GM19324 (cell line): ENCODE data around the gene SYT15B.
"Not testable (repeated sequence)": the region's sequence is repeated elsewhere in the genome, so short reads cannot be mapped to it uniquely, and the experiment has no call there.

Source experiments
- ATAC-seq: cut with Tn5 transposase; IDR thresholded peaks from one replicate; pipeline ENCODE4 v1.9.1; 2021; ENCODE audit warnings: mild to moderate bottlenecking, moderate library complexity; ENCODE audit not compliant: unreplicated experiment, low FRiP score

SYT15B gene

DNA sequence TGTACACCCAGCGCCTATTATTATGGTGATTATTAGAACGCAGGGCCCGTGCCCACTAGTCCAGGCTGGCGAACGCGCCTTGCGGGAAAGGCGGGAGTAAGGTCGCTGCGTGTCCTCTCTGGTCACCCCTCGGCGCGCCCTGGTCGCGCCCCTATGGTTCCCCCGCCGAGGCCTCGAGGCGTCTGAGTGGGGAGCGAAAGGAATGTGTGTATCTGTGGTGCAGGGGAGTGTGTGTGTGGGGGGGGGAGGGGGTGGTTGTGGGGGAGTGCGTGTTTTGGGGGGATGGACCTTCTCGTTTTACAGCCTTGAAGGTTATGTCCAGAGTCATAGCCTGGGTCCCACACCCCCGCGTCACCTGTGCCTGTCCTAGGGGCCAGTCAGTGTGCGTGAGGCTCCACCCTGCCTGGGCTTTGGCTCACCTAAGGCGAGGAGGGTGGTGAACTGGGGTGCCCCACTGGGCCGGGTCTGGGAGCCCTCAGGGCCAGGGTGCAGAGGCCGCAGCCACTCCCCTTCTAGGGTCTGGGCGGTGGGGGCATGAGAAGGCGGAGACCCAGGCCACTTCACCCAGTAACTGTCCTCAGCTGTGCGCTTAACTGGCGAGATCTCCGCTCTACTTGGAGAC lies at the start of gene SYT15B:
TSS of gene SYT15B (minus strand) at position 39 of the 622 bp plus-strand sequence. CDS start 952 bp downstream, outside the sequence.
- ATAC-seq, result not testable (repeated sequence)

DNA sequence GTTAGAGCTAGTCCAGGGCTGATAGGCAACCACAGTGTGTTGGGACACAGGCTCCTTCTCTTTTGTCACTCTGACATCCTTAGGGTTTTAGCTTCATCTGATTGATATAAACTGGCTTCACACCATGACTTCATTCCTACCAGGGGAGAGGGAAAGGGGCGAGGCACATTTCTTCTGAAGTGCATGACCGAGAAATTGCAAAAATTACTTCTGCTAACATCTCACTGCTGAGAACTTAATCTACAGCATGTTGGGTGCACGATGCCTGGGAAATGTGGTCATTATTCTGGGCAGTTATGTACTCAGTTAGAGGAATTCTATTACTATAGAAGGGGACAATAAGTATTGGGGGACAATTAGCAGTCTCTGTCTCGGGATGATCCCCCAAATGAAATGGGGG lies 16.2 kb upstream of the SYT15B start:
- ATAC-seq, result not testable (repeated sequence)

DNA sequence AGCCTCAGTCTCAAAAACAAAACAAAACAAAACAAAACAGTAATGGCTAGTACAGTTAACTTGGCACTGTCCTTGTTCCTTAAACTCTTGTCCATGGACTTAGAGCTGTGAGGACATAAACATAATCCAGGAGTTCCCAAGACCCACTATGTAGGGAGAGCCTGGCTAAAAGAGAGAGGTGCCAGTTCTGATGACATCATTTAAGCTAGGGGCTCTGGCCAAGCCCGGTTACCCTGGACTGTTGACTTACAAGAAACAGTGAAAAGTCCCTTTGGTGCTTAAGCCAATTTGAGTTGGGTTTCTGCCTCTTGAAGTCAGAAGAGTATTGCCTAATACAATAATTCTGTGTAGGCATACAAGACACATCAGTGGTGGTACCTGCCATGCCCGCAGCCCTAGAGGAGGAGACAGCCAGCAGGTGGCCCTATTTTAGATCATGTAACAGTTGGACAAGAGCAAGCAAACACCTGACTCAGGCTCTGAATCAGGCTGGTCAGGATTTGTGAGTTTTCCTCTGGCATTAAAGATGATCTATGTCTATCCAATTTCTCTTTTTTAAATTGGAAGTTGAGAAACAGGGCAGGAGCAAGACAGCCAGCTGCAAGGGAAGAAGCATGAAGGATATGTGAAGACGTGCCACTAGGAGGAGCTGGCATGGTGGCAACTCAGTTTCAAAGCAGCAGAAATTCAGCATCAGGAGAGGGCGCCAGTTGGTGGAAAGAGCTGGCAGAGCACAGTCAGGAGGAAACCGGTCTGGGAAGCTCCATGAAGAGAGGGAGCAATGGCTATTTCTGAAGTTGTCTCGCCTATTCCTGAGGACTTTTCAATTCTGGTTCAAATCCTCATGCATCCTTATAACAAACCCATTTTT lies 12.2 kb upstream of the SYT15B start:
- not testable (repeated sequence) for ATAC-seq

DNA sequence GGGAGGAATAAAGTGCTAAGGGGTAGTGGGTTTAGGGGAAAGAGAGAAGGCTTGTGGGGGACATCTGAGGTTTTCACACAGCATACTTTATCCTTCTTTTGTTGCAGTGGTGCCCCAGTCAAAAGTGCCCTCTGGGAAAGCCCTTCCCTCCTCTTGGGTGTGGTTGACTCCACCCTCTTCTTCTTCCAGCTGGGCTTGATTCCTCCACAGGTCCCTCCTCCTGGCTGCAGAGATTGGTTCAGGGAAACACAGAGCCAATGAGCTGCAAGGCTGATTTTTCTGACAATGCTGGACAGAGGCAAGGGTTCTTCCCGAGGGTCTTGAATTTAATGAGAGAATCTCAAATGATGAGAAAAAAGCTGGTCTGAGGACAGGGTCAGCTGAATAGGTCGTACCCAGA lies 7.4 kb upstream of the SYT15B start:
- not testable (repeated sequence) for ATAC-seq

DNA sequence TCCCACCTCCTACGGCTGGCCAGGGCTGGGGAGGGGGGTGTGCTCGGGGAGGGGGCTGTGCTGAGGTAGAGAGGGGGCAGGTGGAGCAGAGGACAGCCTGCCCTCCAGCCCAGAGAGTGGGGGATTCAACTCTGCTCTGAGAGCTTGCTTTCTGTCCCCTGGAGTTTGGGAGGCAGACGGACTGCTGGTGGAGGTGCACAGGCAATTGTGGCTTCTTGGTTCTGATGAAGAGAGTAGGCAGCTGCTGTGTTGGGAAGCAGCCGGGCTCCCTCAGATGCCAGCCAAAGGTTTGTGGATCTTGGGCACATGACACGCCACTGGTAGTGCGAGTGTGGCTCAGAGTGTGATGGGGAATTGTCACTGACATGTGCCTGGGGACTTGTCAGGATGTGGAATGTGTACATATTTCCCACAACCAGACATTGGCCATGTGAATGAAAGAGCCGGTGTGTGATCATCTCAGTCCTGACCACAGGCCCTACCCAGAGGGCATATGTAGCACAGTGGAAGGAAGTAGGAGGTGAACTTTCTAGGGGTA lies 5.3 kb upstream of the SYT15B start:
- not testable (repeated sequence) for ATAC-seq

DNA sequence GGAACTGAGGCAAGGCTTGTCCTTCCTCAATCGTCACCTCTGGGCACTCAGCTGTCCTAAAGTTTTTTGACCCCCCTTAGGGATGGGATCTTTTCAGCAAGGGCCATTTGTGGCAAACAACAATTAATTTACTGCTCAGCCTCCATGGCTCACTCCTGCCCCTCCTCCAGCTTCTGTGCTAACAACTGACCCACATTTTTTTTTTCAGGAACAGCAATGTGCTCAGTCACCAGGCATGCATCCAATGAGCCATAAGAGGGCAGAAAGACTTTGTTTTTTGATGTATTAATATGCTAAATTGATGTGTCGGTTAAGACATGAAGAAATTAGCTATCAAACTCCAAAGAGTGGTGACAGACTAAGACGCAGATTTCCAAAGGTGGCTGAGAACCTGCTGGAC lies 4.7 kb upstream of the SYT15B start:
- not testable (repeated sequence) for ATAC-seq

DNA sequence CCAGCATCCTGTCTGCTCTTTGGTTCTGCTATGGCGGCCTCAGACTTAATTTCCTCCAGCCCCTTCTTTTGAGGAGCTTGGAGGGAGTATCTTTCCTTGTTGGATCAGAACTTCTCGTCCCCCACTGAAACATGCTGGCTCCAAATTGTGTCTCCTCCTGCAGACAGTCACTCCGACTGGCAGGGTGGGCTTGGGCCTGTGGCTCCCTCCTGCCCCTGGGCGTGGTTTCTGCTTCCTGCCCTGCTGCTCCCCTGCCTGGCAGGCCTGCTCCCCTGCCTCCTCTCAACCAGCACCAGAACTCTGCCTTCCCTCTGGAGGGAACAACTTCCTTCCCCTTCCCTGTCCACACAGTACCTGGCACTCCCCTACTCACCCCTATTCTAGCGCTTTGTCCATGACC lies 3.8 kb upstream of the SYT15B start:
- not testable (repeated sequence) for ATAC-seq

DNA sequence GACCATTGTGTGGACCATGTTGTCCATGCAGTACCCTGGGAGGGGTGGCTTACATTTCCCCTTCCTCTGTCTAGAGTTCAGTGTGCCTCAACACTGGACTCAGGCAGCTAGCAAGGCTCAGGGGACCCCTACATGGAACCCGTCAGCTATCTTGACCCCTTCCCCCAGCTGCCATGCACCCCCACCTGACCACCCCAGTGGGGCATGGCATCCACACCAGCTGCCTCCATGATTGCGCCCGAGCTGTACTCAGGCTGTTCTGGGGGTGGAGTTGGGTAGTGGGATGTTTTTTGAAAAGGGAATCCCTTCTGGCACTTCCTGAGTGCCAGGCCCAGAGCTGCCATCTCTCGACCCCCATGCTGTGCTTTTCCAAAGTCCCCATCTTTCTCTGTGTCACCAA lies 1.8 kb upstream of the SYT15B start:
- ATAC-seq, result not testable (repeated sequence)

DNA sequence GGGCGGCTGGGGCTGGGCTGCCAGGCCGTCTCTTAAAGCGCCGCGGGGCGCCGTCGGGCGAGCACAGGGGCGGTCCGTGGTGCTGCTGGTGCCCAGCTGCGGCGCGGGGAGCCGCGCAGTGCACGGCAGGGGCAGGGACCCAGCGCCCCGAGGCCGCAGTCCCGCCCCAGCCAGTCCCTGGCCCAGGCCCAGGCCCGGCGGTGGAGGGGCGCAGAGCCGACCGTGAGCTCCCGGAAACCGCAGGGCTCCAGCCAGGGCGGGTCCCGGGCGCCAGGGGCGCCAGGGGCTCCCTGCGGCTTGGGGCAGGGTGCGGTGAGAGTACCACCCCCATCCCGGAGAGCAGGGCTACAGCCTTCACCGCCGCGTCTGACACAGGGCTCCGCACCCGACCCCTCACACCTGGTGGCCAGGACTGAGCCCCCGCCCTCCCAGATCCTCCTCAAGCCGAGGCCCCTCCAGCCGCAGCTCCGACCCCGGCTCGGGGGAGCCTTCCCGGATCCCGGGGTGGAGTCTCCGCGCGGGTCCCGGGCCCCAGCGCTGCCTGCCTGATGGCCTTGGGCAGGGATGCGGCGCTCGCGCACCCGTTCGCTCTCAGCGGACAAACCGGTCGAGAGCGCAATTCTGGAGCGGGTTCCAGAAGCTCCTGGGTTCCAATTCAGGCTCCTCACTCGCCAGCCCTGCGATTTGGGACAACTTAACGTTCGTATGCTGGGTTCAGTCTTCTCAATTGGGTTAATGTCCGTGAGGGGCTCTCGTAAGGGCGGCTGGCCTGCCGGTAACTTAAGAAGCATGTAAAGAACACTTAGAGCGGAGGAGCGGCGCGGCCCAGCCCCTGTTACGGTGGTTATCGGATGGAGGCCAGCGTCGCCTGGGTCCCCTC lies 478 bp downstream of the SYT15B start:
- not testable (repeated sequence) for ATAC-seq

DNA sequence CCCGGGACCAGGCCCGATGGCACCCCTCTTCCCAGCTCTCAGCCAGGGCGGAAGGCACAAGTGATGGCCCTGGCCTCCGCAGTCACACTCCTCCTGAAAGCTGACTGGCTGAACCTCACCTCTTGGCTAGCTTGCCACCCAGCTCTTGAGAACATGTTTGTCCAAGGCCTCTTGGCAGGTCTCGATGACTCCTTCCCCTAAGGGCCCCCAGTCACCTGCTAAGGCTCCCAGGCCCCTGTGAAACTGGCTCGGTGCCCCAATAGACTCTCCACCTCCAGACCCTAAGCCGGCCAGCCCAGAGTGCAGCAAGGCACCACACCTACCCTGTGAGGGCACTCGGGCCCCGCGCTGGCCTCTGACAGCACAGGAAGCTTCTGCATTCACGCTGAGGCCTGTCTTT lies 4.5 kb downstream of the SYT15B start:
- ATAC-seq, result not testable (repeated sequence)

DNA sequence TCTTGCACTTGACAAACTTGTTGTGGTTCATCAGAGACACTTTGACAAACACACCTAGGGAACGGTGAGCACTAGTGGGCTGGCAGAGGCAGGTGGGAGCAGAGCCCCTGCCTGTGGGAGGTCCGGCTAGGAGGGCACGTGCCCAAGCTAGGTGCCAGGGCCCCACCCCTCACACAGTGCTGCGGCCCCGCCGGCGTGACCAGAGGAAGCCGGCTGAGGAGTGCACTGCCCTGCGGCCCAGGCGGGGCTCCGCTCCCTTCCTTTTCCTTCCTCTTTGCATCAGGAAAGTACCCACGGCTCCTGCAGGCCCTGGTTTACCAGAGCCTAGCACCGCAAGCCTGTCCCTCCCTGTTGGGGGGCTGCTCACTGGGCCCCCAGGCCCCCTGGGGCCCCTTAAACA lies 7.2 kb downstream of the SYT15B start:
- not testable (repeated sequence) for ATAC-seq

DNA sequence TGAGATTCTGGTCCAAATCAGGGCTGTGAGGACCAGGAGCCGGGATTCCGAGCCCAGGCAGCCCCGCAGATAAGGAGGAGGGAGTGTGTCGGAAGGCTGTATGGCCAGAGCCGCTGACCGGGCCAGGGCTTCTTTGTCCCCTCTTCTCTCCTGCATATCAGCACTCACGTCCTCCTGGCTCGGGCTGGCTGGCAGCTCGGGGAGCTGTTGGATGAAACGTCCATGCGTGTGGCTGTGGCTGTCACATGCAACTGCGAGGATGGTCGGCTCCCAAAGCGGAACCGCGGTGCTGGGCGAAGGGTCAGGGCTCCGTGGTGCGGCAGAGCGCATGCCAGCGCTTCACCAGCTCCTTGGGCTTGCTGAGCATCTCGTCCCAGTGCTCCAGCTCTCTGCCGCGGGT lies 9.5 kb downstream of the SYT15B start:
- not testable (repeated sequence) for ATAC-seq

DNA sequence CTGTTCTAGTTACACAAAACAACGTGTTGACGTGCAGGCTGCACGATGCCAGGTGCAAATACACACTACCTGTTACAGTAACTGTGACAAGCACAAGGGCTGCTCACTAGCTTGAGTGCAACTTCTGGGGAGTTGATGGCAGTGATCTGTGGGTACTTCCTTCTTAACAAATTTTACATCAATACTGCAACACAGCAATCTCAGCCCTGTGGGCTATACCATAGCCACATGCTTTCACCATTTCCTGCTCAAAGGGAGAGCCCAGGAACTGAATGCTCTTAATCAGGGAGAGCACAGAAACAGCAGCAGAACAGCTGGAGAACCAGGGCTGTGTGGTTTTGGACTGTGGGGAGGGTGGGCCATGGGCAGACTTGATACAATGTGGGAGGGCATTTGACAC lies 10.2 kb downstream of the SYT15B start:
- not testable (repeated sequence) for ATAC-seq

DNA sequence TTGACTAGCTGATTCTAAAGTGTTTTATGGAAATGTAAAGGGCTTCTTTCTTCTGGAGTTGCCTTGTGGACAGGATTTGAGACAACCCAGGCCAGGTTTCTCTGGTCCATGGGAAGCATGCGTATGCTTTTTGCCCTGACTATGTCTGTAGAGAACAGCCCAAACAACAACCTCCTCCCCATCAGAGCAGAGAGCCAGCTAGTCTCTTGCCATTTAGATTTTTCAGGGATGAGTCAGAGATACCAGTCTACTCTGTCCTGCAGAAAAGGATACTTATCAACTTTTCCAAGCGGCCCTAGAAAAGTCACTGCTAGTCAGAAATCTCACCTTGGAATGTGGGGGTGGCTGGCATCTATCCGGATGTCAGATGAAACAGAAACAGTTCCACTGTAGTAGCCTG lies 11.6 kb downstream of the SYT15B start:
- ATAC-seq, result not testable (repeated sequence)

DNA sequence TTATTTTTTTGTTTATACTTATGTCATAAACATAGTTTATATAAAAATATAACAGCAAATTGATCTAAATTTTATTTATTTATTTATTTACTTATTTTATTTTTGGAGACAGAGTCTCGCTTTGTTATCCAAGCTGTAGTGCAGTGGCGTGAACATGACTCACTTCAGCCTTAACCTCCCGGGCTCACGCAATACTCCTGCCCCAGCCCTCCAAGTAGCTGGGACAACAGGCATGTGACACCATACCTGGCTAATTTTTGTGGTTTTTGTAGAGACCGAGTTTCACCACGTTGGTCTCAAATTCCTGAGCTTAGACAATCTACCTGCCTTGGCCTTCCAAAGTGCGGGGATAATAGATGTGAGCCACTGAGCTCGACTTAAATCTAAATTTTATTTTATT lies 13.0 kb downstream of the SYT15B start:
- not testable (repeated sequence) for ATAC-seq

DNA sequence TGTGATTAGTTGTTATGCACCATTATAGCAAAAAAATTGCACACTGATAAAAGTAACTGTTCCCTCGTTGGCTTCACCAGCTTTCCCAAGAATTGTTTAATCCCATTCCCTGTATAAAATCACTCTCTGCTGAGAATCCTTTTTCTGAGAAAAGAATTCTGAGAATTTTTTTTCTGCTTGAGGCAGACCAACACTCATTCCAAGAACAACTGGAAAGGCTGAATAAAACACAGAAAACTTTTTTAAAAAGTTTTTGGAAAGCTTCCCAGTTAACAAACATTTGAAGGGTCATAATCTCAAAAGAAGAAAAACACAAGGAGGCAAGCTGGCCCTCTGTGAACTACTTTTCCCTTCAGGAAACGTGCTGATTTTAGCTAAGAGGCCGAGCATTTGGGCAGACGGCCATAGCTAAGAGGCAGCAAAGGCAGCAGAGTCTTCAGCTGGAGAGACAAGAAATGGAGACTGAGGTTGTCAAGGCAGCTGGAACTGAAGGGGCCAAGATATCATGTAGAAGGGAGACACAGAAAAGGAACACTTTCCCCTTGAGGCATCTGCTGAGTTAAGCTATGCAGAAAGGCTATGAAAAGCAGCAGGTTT lies 16.5 kb downstream of the SYT15B start:
- ATAC-seq, result not testable (repeated sequence)

DNA sequence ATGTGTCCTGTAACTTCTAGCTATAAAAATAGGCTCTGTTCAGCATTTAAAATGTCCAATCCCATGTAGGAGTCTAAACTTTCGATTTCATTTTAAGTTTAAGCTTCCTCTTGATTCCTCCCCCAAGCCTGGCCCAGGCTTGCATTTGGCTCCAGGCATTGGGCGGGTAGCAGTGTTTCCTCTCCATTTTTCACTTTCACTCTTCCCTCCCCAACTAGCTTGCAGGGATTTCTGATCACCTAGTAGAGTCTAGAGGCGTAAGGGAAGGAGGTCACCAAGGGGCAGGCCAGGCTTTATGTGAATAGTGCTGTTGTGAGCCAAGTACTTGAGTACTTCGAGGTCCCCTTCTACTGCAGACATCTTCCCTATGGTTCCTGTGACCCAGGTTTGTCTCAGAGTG lies 18.5 kb downstream of the SYT15B start:
- ATAC-seq, result not testable (repeated sequence)

DNA sequence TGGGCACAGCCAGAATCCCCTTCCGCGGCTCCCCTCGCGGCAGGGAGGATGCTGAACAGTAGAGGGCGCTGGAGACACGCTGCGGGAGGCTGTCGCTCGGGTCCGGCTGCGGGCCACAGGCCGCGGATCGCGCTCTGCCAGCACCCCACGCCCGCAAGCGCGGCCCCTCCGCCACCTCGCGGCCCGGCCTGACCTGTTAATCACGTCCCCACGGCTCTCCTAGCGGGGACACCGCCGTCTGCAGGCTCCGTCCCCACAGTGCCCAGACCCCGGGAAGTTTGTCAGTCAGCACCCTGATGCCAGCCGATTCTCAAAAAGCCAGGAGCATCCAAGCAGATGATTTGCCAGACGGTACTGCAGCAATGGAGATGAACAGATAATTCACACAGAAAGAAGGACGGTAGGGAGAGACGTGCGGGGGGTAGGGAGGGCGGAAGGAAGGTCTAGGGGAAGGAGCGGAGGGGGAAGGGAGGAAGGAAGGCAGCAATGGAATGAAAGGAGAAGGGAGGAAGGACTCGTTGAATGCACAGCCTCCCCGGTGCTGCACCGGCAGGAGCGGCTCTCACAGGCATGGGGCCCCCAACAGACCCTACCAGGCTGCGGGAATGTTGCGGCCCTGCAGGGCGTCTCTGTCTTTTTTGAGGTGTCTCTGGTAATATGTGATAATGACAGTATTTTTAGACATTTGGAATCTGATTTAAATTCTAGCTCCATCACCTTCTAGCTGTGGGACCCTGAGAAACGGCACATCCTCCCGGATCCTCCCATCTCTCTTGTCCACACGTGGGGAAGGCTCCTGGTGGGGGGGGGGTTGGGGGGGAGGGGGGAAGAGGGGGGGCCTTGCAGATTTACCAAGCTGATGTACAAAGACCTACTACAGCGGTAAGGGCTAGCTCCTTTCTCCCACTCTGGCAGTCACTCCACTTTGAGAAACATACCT lies 19.5 kb downstream of the SYT15B start:
- peak; percentile 83 for ATAC-seq

DNA sequence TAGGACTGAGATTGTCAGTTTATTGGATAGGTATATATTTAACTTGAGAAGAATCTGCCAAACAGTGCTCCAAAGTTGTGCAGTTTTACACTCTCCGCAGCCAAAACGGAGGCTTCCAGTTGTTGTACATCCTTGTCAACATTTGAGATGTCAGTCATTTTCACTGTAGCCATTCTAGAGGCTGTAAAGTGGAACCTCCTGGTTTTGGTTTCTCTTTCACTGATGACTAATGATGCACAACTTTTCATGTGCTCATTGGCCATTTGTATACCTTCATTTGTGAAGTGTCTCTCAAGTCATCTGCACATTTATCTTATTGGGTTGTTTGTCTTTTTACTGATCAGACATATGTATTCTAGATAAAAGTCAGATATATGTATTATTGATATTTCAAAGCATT lies 22.5 kb downstream of the SYT15B start:
- ATAC-seq, result peak; percentile 38
